Measurements from ENCODE around the gene FAM131A. TPM values are rescaled to one million over a fixed set of nuclear protein-coding genes. Genes with fewer than 3 reads are reported as not detected.

Gene FAM131A
- total and polyA plus RNA-seq, 9 of the 15 experiments (the other 6 are each of a cell fraction or from before 2014, with no cell fraction given) = 0.48 to 11.1 (median 4.3) TPM

DNA sequence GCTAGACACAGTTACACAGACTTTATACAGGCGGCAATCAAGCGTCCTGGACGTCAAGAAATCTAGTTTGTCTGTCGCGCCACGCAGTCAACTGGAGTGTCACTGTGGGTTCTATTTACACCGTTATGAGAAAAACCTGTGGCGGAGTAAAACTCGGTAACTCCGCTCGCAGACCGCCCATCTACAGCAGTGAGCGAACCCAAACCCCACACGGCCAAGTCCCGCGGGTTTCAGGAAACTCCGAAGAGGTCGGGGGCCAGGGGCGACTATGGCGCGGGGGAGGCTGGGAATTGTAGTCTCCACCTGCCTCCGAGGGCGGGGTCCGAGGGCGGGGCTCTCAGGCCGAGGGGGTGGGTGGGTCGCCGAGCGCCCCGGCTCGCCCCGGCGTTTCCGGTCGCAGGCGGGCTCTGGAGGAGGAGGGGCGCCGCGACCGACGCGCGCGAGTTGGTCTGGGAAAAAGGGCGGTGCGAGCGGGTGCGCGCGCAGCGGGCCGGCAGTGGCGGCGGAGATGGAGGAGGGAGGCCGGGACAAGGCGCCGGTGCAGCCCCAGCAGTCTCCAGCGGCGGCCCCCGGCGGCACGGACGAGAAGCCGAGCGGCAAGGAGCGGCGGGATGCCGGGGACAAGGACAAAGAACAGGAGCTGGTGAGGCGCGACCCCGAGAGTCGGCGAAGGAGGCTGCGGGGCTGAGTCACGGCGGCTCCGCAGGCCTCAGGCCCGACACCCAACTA is 38.5 kb upstream of the FAM131A start, which contains the start of gene PSMD2 (continued):
- TF ChIP-seq, protein P1, sequence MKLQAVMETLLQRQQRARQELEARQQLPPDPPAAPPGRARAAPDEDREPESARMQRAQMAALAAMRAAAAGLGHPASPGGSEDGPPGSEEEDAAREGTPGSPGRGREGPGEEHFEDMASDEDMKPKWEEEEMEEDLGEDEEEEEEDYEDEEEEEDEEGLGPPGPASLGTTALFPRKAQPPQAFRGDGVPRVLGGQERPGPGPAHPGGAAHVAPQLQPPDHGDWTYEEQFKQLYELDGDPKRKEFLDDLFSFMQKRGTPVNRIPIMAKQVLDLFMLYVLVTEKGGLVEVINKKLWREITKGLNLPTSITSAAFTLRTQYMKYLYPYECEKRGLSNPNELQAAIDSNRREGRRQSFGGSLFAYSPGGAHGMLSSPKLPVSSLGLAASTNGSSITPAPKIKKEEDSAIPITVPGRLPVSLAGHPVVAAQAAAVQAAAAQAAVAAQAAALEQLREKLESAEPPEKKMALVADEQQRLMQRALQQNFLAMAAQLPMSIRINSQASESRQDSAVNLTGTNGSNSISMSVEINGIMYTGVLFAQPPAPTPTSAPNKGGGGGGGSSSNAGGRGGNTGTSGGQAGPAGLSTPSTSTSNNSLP (IDR thresholded peaks at IDR 0.05; ENCODE audit: borderline replicate concordance, low read depth, low read length) = no peak
- TF ChIP-seq, protein P2, sequence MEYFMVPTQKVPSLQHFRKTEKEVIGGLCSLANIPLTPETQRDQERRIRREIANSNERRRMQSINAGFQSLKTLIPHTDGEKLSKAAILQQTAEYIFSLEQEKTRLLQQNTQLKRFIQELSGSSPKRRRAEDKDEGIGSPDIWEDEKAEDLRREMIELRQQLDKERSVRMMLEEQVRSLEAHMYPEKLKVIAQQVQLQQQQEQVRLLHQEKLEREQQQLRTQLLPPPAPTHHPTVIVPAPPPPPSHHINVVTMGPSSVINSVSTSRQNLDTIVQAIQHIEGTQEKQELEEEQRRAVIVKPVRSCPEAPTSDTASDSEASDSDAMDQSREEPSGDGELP (CRISPR knock-in tag; IDR thresholded peaks at IDR 0.05; ENCODE audit: borderline replicate concordance) = peak; percentile 64; the same call in 1 of the 2 replicates
- TF ChIP-seq NELFE (IDR thresholded peaks at IDR 0.05; ENCODE audit: insufficient read depth, insufficient read length) = no peak
- no peak for TF ChIP-seq BRD9 (IDR thresholded peaks at IDR 0.05; ENCODE audit: low read depth, partially characterized antibody)
- TF ChIP-seq, protein P3, sequence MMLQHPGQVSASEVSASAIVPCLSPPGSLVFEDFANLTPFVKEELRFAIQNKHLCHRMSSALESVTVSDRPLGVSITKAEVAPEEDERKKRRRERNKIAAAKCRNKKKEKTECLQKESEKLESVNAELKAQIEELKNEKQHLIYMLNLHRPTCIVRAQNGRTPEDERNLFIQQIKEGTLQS (IDR thresholded peaks at IDR 0.05) = no peak
- TF ChIP-seq, protein P3 (CRISPR knock-in tag; conservative IDR thresholded peaks at IDR 0.05) = peak; percentile 57; the same call in 1 of the 2 replicates
- peak; percentile 73 to 87 for TF ChIP-seq MAZ (CRISPR knock-in tag; conservative IDR thresholded peaks at IDR 0.05 in 1 of 2, IDR thresholded peaks at IDR 0.05 in 1 of 2)
- TF ChIP-seq SIN3B (IDR thresholded peaks at IDR 0.05; ENCODE audit: low read depth) = peak; percentile 83
- no peak for TF ChIP-seq TOE1 (IDR thresholded peaks at IDR 0.05; ENCODE audit: borderline replicate concordance)
- TF ChIP-seq TOE1 (CRISPR knock-in tag; IDR thresholded peaks at IDR 0.05; ENCODE audit: borderline replicate concordance, low read depth) = no peak
- no peak for TF ChIP-seq TSC22D4 (tag; IDR thresholded peaks at IDR 0.05)
- no peak; the same call in 1 of the 2 replicates for TF ChIP-seq ZNF644 (tag; IDR thresholded peaks at IDR 0.05; ENCODE audit: low read depth)
- TF ChIP-seq ZFX (CRISPR knock-in tag; IDR thresholded peaks at IDR 0.05) = peak; percentile 93
- TF ChIP-seq KAT7 (CRISPR knock-in tag; IDR thresholded peaks at IDR 0.05; ENCODE audit: borderline replicate concordance) = 0 out of 2 replicates have a peak, but pooled peaks have one; percentile 74
- peak; percentile 8; the same call in 1 of the 2 replicates for TF ChIP-seq ZBTB1 (CRISPR knock-in tag; IDR thresholded peaks at IDR 0.05; ENCODE audit: borderline replicate concordance, low read depth)
- TF ChIP-seq, protein P4, sequence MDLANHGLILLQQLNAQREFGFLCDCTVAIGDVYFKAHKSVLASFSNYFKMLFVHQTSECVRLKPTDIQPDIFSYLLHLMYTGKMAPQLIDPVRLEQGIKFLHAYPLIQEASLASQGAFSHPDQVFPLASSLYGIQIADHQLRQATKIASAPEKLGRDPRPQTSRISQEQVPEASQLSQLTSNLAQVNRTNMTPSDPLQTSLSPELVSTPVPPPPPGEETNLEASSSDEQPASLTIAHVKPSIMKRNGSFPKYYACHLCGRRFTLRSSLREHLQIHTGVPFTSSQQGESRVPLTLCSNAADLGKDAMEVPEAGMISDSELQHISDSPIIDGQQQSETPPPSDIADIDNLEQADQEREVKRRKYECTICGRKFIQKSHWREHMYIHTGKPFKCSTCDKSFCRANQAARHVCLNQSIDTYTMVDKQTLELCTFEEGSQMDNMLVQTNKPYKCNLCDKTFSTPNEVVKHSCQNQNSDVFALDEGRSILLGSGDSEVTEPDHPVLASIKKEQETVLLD (IDR thresholded peaks at IDR 0.05) = no peak
- peak; percentile 34; the same call in 1 of the 2 replicates for TF ChIP-seq XRCC5 (IDR thresholded peaks at IDR 0.05; ENCODE audit: low read depth, low read length)
- TF ChIP-seq CHD2 (IDR thresholded peaks at IDR 0.05; ENCODE audit: low read depth, low read length) = peak; percentile 95
- TF ChIP-seq ASH1L (IDR thresholded peaks at IDR 0.05; ENCODE audit: borderline replicate concordance, low read depth, partially characterized antibody) = no peak
- 0 out of 2 replicates have a peak, but pooled peaks have one; percentile 83 for TF ChIP-seq LCOR (CRISPR knock-in tag; IDR thresholded peaks at IDR 0.05)
- TF ChIP-seq RBFOX2 (IDR thresholded peaks at IDR 0.05; ENCODE audit: low read depth, low read length) = peak; percentile 82
- no peak for TF ChIP-seq CSDE1 (IDR thresholded peaks at IDR 0.05)
- no peak for TF ChIP-seq ELF4 (CRISPR knock-in tag; IDR thresholded peaks at IDR 0.05)
